Keratinocyte (primary cell): ENCODE measurements around the gene MTHFR. TPM values are rescaled to one million over a fixed set of nuclear protein-coding genes. Genes with fewer than 3 reads are reported as not detected.

Source experiments
- DNase-seq: peaks from one replicate; pipeline ENCODE4 v3.0.0-alpha.2; 2011; ENCODE audit warnings: low read depth, missing footprints, low spot score
- FAIRE-seq: peaks from 2 replicates; lab custom pipeline; 2011; peaks lifted over from hg19 to GRCh38; lab: Jason Lieb, UNC
- H2AFZ ChIP-seq: 2 replicates; pipeline ENCODE4 v1.6.0; 2012; ENCODE audit warnings: low read length, control low read depth, inconsistent platforms; ENCODE audit not compliant: control insufficient read depth
- H3K27ac ChIP-seq: 2 replicates; pipeline ENCODE4 v1.5.1; 2011; ENCODE audit warnings: low read length; ENCODE audit not compliant: control insufficient read depth, insufficient read depth
- H3K27me3 ChIP-seq: 3 replicates; pipeline ENCODE4 v1.6.0; 2011; ENCODE audit warnings: low read length; ENCODE audit not compliant: control insufficient read depth, insufficient read depth; ENCODE audit errors: extremely low read depth
- H3K36me3 ChIP-seq, 2 experiments: 2 replicates in 1 of 2; 3 replicates in 1 of 2; pipeline ENCODE4 v1.5.1; 2011; ENCODE audit warnings: low read length in 2 of 2, mild to moderate bottlenecking in 1 of 2; ENCODE audit not compliant: control insufficient read depth in 2 of 2, insufficient read depth in 2 of 2; ENCODE audit errors: extremely low read depth in 1 of 2
- H3K4me1 ChIP-seq: 3 replicates; pipeline ENCODE4 v1.5.1; 2011; ENCODE audit warnings: low read length; ENCODE audit not compliant: control insufficient read depth, insufficient read depth; ENCODE audit errors: extremely low read depth
- H3K4me2 ChIP-seq: 3 replicates; pipeline ENCODE4 v1.6.0; 2011; ENCODE audit warnings: low read depth, low read length; ENCODE audit not compliant: control insufficient read depth, insufficient read depth; ENCODE audit errors: extremely low read depth
- H3K4me3 ChIP-seq, 3 experiments: fragments of 200-600 bp in 1 of 3; sonication (generic) in 1 of 3; 2 replicates in 2 of 3; 3 replicates in 1 of 3; pipeline ENCODE4 v1.5.1; 2011 to 2016; ENCODE audit warnings: low read length in 3 of 3, mild to moderate bottlenecking in 3 of 3, control low read depth in 2 of 3, inconsistent platforms in 1 of 3, low read depth in 1 of 3, mixed read lengths in 1 of 3, mixed run types in 1 of 3, moderate library complexity in 1 of 3; ENCODE audit not compliant: control insufficient read depth in 2 of 3, insufficient read depth in 2 of 3; ENCODE audit errors: extremely low read depth in 1 of 3
- H3K79me2 ChIP-seq: 2 replicates; pipeline ENCODE4 v1.6.0; 2012; ENCODE audit warnings: low read length; ENCODE audit not compliant: control insufficient read depth, insufficient read depth
- H3K9ac ChIP-seq: 3 replicates; pipeline ENCODE4 v1.6.0; 2011; ENCODE audit warnings: low read length; ENCODE audit not compliant: control insufficient read depth, insufficient read depth; ENCODE audit errors: extremely low read depth
- H3K9me1 ChIP-seq: 3 replicates; pipeline ENCODE4 v1.6.0; 2011; ENCODE audit warnings: low read length; ENCODE audit not compliant: control insufficient read depth, insufficient read depth; ENCODE audit errors: extremely low read depth
- H3K9me3 ChIP-seq: 2 replicates; pipeline ENCODE4 v1.5.1; 2012; ENCODE audit warnings: low read depth, low read length; ENCODE audit not compliant: control insufficient read depth
- H4K20me1 ChIP-seq: 3 replicates; pipeline ENCODE4 v1.6.0; 2011; ENCODE audit warnings: low read length; ENCODE audit not compliant: control insufficient read depth, insufficient read depth; ENCODE audit errors: extremely low read depth
- EZH2 ChIP-seq: IDR thresholded peaks from one replicate; pipeline ENCODE4 v1.6.1; 2012; ENCODE audit warnings: inconsistent platforms, mild to moderate bottlenecking, low read length, moderate library complexity
- dilution Hi-C: fragments of 300-500 bp; cut with MboI; formaldehyde crosslinking; loops from one replicate; pipeline ENCODE4 v1.7.0; 2020; ENCODE audit warnings: low sequenced_read_pairs; ENCODE audit not compliant: extremely low pct_ligation_motif_present
- polyA plus RNA-seq, 5 experiments: library from polyadenylated mRNA; depleted of rRNA in 3 of 5; stranded (reverse) in 3 of 5; stranded (forward) in 1 of 5; unstranded in 1 of 5; fragments of >200 nt; gene quantifications; 1 replicate in 1 of 5; 2 replicates in 3 of 5; 3 replicates in 1 of 5; pipeline versions ENCODE4 v1.2.1 to v1.2.3, GENCODE V29; 2011 to 2012; ENCODE audit warnings: missing spikeins in 2 of 5, low read depth in 1 of 5, low replicate concordance in 1 of 5
- TF ChIP-seq, protein P1 (sequence below), 3 experiments: IDR thresholded peaks in 1 of 3; conservative IDR thresholded peaks in 1 of 3; optimal IDR thresholded peaks in 1 of 3; 2 replicates in 2 of 3; 3 replicates in 1 of 3; pipeline versions ENCODE3 to v1.5.1; 2011; ENCODE audit warnings: low read length in 3 of 3, mild to moderate bottlenecking in 3 of 3, moderate library complexity in 2 of 3, control low read depth in 1 of 3, inconsistent platforms in 1 of 3; ENCODE audit not compliant: insufficient read depth in 2 of 3; ENCODE audit errors: extremely low read depth in 1 of 3

MTHFR gene
- polyA plus RNA-seq, 1 donor (not counting 4 experiments of a cell fraction or from before 2014, with no cell fraction given) = 5.2 TPM

DNA sequence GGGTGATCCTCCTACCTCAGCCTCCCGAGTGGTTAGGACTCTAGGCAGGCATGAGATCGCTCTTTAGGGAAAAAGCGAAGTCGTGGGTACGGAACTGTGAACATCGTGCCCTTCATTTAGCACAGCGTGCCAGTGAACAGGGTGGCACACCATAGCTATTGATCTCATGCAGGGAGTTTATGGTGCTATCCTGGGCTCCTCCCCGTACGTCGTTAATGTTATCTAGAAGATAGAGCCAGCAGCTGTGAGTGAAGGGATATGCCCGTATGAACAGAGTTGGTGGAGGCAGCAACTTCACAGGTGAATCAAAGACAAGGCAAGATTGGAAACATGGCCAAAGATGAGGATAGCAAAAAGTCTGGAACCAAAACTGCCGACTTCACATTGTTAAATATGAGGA lies 11.4 kb upstream of the MTHFR start:
- no peak for TF ChIP-seq EZH2
- TF ChIP-seq, protein P1, sequence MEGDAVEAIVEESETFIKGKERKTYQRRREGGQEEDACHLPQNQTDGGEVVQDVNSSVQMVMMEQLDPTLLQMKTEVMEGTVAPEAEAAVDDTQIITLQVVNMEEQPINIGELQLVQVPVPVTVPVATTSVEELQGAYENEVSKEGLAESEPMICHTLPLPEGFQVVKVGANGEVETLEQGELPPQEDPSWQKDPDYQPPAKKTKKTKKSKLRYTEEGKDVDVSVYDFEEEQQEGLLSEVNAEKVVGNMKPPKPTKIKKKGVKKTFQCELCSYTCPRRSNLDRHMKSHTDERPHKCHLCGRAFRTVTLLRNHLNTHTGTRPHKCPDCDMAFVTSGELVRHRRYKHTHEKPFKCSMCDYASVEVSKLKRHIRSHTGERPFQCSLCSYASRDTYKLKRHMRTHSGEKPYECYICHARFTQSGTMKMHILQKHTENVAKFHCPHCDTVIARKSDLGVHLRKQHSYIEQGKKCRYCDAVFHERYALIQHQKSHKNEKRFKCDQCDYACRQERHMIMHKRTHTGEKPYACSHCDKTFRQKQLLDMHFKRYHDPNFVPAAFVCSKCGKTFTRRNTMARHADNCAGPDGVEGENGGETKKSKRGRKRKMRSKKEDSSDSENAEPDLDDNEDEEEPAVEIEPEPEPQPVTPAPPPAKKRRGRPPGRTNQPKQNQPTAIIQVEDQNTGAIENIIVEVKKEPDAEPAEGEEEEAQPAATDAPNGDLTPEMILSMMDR (optimal IDR thresholded peaks at IDR 0.05 in 1 of 3, IDR thresholded peaks at IDR 0.05 in 1 of 3, conservative IDR thresholded peaks at IDR 0.05 in 1 of 3; ENCODE audit: extremely low read depth in 1 of 3, insufficient read depth in 2 of 3, low read length in 3 of 3) = no peak
- H3K27ac ChIP-seq = no peak overlapping the region
- dilution Hi-C loops = no loop called here
- H3K4me2 ChIP-seq = no peak overlapping the region
- H4K20me1 ChIP-seq = peaks cover 3% of the 10 kb centered on the region
- no peak overlapping the region for H2AFZ ChIP-seq
- no peak overlapping the region for H3K4me3 ChIP-seq
- peaks cover 19 to 28% of the 10 kb centered on the region in 2 experiments for H3K36me3 ChIP-seq
- DNase-seq = no peak
- no peaks in the 10 kb centered on the region for H3K9me1 ChIP-seq
- H3K9ac ChIP-seq = no peak overlapping the region
- H3K9me3 ChIP-seq = no peaks in the 10 kb centered on the region
- no peaks in the 10 kb centered on the region for H3K27me3 ChIP-seq
- H3K4me1 ChIP-seq = peaks cover 7% of the 10 kb centered on the region
- FAIRE-seq = no peak
- H3K79me2 ChIP-seq = peaks cover 21% of the 10 kb centered on the region

DNA sequence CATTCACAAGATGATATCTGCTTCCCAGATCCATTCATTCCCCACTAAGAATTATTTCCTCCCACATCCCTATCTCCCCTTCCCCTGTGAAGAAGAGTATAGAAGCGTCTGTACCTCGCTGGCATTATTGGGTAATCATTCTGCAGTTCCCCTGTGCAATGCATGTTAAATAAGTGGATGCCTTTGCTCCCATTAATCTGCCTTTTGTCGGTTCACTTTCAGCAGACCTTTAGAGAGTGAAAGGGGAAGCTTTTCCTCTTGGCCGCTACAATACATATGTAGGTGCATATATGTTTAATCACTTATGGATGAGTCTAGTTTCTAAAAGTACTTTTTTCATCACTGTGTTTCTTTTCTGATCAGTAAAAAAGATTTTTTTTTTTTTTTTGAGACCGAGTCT lies 7.3 kb upstream of the MTHFR start:
- Histone ChIP-seq H3K4me2 (no peak overlapping the region), H2AFZ (no peak overlapping the region), H3K4me1 (peaks cover 3% of the 10 kb centered on the region), H3K79me2 (peaks cover 55% of the 10 kb centered on the region), H3K9ac (no peak overlapping the region), H3K27me3 (no peaks in the 10 kb centered on the region), H3K4me3 (no peak overlapping the region), H3K36me3 (peaks cover 21 to 43% of the 10 kb centered on the region in 2 experiments), H4K20me1 (peaks cover 3% of the 10 kb centered on the region), H3K9me1 (no peaks in the 10 kb centered on the region), H3K9me3 (no peaks in the 10 kb centered on the region), H3K27ac (no peak overlapping the region)
- FAIRE-seq (no peak), DNase-seq (no peak)
- TF ChIP-seq, protein P1 (optimal IDR thresholded peaks at IDR 0.05 in 1 of 3, IDR thresholded peaks at IDR 0.05 in 1 of 3, conservative IDR thresholded peaks at IDR 0.05 in 1 of 3; ENCODE audit: extremely low read depth in 1 of 3, insufficient read depth in 2 of 3, low read length in 3 of 3) = no peak
- dilution Hi-C loops = no loop called here
